OCI-LY3 (cell line): ENCODE measurements around the gene BACH2.

Experiments
- CTCF ChIP-seq: fragments of 200-600, 300-600 bp; sonication (generic); IDR thresholded peaks from 2 replicates; pipeline ENCODE4 v1.5.1; 2014; ENCODE audit warnings: antibody characterized with exemption, low read length, low read depth
- EZH2phosphoT487 ChIP-seq: fragments of 200-600 bp; shearing (Covaris generic); IDR thresholded peaks from 2 replicates; pipeline ENCODE4 v1.6.1; 2018; ENCODE audit warnings: antibody characterized with exemption, mixed run types, low read depth

GRCh38 chr6:90162648-90163387 lies 133.8 kb downstream of the BACH2 start:
- TF ChIP-seq CTCF (no peak), EZH2phosphoT487 (no peak)
